ENCODE data around the gene CUX1. TPM values are rescaled to one million over a fixed set of nuclear protein-coding genes. Genes with fewer than 3 reads are reported as not detected.

Gene CUX1
- total and polyA plus RNA-seq, 2 of the 13 experiments (the other 11 are each of a cell fraction or from before 2014, with no cell fraction given) = 13.7 to 14.9 TPM

DNA sequence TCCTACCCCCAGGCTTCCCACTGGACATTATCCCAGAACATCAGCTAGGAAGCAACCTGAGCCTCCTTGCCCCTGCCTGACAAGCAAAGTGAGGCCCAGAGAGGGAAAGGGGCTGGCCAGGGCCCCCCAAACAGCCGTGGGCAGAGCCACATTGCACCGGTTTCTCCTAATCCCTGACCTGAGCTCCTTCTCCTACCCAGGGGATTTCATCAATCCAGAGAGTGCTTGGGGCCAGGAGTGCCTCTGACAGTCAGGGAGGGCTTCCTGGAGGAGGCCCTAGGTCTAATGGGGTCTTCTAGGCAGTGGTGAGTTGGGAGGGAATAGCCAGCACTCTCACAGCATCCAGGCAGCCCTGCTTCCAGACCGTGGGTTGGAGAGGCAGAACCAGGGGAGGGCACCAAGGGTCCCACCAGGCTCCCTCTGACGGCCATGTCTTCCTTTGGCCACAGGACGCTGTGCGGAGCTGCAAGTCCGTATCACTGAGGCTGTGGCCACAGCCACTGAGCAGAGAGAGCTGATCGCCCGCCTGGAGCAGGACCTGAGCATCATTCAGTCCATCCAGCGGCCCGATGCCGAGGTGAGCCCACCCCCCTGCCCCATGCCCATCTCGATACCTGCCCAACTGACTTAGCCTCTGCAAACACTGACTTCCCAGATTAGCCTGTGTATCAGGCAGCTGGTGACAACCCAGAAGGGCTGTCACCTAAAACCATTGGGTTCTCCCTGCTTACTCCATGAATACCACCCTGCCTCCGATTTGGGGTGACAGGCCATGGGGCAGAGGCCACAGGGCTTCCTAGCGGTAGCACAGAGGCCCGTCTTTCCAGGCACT, 455.7 kb downstream of the CUX1 start:
- Histone ChIP-seq H4K20me1 (ENCODE audit: insufficient read depth, low read length) (no peaks in the 10 kb centered on the region), H3K4me2 (ENCODE audit: low read depth, low read length) (peak overlapping the region; percentile 81), H3K9me3 (ENCODE audit: low read length) (no peaks in the 10 kb centered on the region), H2AFZ (ENCODE audit: low read length) (no peak overlapping the region), H3K79me2 (ENCODE audit: insufficient read depth, low read length) (no peaks in the 10 kb centered on the region), H3K9ac (ENCODE audit: insufficient read depth, low read depth, low read length) (peak overlapping the region; percentile 47), H3K4me1 (ENCODE audit: insufficient read depth, low read length) (peaks cover 45% of the 10 kb centered on the region), H3K36me3 (replicated peaks in 1 of 2; ENCODE audit: control insufficient read depth in 1 of 2, insufficient read depth in 2 of 2, low read length in 2 of 2) (no peaks in the 10 kb centered on the region), H3K4me3 (replicated peaks in 1 of 3; ENCODE audit: insufficient read depth in 1 of 3, low read depth in 2 of 3, low read length in 3 of 3) (peak overlapping the region; percentile 2 to 63 (median 37); a peak in 5 of 6 replicates), H3K27ac (ENCODE audit: extremely low read length, insufficient read depth, low read length) (peak overlapping the region; percentile 58), H3K27me3 (ENCODE audit: control insufficient read depth in 1 of 2, insufficient read depth in 2 of 2, low read length in 2 of 2) (no peaks in the 10 kb centered on the region; a peak in 1 of 5 replicates)
- BruUV-seq (replicated peaks) = no TSS peak
- no peak for DNase-seq (ENCODE audit: low spot score)
- ChIA-PET POLR2A (interaction anchor here (0.9 to 1.3 kb wide), 5 partner anchors 9 to 124 kb away, joined by 3 to 4 read pairs (median 4); partner anchors contain the start of genes PRKRIP1 and SH2B2), CTCF (ENCODE audit: low intra/inter-chr PET ratio, low total read pairs) (interaction anchor here (0.7 to 1.6 kb wide), 4 partner anchors 36 to 730 kb away, joined by 6 to 9 read pairs (median 8); no protein-coding TSS in a partner anchor)
- no peak for FAIRE-seq
- intact Hi-C loops (cut with micrococcal nuclease; ENCODE audit: unreplicated experiment) = loop anchor here (2.0 to 5.0 kb wide), 2 partner anchors 20 to 581 kb away; no protein-coding TSS in a partner anchor
- WGBS (ENCODE audit: low lambda C conversion rate) = 50% methylated on average over 4 of the region's 16 CpGs
- ATAC-seq = peak; percentile 5; the same call in 2 of the 3 replicates
- in situ Hi-C loops (cut with HindIII; ENCODE audit: extremely low pct_ligation_motif_present, low pct_unique_long_range_greater_than_20kb) = loop anchor here (5.0 to 25.0 kb wide), 2 partner anchors 586 to 736 kb away; no protein-coding TSS in a partner anchor
- TF ChIP-seq ZMYM3 (CRISPR knock-in tag; IDR thresholded peaks at IDR 0.05) (peak; percentile 56), ZNF136 (CRISPR knock-in tag; IDR thresholded peaks at IDR 0.05; ENCODE audit: low read depth) (no peak), REL (CRISPR knock-in tag; conservative IDR thresholded peaks at IDR 0.05) (no peak), ZBTB7B (CRISPR knock-in tag; IDR thresholded peaks at IDR 0.05) (no peak), ZNF256 (CRISPR knock-in tag; conservative IDR thresholded peaks at IDR 0.05) (no peak), FOSL1 (CRISPR knock-in tag; IDR thresholded peaks at IDR 0.05; ENCODE audit: borderline replicate concordance) (no peak), ZZZ3 (CRISPR knock-in tag; IDR thresholded peaks at IDR 0.05; ENCODE audit: borderline replicate concordance) (no peak), KDM5B (CRISPR knock-in tag; IDR thresholded peaks at IDR 0.05; ENCODE audit: borderline replicate concordance) (0 out of 2 replicates have a peak, but pooled peaks have one; percentile 10), MIER2 (CRISPR knock-in tag; IDR thresholded peaks at IDR 0.05) (no peak)
- TF ChIP-seq, protein P1, sequence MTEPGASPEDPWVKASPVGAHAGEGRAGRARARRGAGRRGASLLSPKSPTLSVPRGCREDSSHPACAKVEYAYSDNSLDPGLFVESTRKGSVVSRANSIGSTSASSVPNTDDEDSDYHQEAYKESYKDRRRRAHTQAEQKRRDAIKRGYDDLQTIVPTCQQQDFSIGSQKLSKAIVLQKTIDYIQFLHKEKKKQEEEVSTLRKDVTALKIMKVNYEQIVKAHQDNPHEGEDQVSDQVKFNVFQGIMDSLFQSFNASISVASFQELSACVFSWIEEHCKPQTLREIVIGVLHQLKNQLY (CRISPR knock-in tag; IDR thresholded peaks at IDR 0.05) = no peak
- TF ChIP-seq, protein P2, sequence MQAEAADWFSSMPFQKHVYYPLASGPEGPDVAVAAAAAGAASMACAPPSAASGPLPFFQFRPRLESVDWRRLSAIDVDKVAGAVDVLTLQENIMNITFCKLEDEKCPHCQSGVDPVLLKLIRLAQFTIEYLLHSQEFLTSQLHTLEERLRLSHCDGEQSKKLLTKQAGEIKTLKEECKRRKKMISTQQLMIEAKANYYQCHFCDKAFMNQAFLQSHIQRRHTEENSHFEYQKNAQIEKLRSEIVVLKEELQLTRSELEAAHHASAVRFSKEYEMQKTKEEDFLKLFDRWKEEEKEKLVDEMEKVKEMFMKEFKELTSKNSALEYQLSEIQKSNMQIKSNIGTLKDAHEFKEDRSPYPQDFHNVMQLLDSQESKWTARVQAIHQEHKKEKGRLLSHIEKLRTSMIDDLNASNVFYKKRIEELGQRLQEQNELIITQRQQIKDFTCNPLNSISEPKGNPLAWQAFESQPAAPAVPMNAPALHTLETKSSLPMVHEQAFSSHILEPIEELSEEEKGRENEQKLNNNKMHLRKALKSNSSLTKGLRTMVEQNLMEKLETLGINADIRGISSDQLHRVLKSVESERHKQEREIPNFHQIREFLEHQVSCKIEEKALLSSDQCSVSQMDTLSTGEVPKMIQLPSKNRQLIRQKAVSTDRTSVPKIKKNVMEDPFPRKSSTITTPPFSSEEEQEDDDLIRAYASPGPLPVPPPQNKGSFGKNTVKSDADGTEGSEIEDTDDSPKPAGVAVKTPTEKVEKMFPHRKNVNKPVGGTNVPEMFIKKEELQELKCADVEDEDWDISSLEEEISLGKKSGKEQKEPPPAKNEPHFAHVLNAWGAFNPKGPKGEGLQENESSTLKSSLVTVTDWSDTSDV (CRISPR knock-in tag; IDR thresholded peaks at IDR 0.05) = no peak
- TF ChIP-seq, protein P3, sequence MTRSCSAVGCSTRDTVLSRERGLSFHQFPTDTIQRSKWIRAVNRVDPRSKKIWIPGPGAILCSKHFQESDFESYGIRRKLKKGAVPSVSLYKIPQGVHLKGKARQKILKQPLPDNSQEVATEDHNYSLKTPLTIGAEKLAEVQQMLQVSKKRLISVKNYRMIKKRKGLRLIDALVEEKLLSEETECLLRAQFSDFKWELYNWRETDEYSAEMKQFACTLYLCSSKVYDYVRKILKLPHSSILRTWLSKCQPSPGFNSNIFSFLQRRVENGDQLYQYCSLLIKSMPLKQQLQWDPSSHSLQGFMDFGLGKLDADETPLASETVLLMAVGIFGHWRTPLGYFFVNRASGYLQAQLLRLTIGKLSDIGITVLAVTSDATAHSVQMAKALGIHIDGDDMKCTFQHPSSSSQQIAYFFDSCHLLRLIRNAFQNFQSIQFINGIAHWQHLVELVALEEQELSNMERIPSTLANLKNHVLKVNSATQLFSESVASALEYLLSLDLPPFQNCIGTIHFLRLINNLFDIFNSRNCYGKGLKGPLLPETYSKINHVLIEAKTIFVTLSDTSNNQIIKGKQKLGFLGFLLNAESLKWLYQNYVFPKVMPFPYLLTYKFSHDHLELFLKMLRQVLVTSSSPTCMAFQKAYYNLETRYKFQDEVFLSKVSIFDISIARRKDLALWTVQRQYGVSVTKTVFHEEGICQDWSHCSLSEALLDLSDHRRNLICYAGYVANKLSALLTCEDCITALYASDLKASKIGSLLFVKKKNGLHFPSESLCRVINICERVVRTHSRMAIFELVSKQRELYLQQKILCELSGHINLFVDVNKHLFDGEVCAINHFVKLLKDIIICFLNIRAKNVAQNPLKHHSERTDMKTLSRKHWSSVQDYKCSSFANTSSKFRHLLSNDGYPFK (CRISPR knock-in tag; IDR thresholded peaks at IDR 0.05; ENCODE audit: borderline replicate concordance) = no peak
- TF ChIP-seq, protein P4, sequence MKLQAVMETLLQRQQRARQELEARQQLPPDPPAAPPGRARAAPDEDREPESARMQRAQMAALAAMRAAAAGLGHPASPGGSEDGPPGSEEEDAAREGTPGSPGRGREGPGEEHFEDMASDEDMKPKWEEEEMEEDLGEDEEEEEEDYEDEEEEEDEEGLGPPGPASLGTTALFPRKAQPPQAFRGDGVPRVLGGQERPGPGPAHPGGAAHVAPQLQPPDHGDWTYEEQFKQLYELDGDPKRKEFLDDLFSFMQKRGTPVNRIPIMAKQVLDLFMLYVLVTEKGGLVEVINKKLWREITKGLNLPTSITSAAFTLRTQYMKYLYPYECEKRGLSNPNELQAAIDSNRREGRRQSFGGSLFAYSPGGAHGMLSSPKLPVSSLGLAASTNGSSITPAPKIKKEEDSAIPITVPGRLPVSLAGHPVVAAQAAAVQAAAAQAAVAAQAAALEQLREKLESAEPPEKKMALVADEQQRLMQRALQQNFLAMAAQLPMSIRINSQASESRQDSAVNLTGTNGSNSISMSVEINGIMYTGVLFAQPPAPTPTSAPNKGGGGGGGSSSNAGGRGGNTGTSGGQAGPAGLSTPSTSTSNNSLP (IDR thresholded peaks at IDR 0.05; ENCODE audit: low read depth, low read length) = no peak
